ENCODE results near the gene EML1.

The EML1 gene

DNA sequence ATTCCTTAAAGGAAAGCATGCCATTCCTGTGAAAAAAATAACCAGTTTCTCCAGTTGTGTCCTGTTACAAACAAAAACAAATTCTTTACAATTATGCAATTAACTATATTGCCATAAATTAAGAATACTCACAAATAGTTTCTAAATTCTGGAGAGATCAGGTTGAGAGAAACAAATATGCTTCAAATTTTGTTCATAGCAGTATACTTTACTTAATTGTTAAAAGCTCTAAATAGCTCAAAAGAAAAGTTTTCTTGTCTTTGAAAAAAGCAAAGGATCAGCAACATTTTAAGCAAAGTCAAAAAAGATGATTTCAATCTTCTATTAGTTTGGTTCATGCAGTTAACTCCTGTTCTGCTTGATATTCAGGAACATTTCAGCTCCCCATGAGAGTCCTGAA, 109.7 kb downstream of the EML1 start:
- Histone ChIP-seq H3K36me3 (ENCODE audit: insufficient read depth, low read length) (peaks cover 59% of the 10 kb centered on the region), H3K9me3 (ENCODE audit: low read depth, low read length) (0 out of 2 replicates have a peak, but pooled peaks cover 9% of the 10 kb centered on the region), H3K4me3 (no peak overlapping the region), H3K27ac (no peak overlapping the region), H3K9ac (ENCODE audit: insufficient read length) (no peak overlapping the region)
- no peak for TF ChIP-seq FOXP2 (optimal IDR thresholded peaks at IDR 0.05; ENCODE audit: control extremely low read depth, extremely low read length, insufficient read depth)
- TF ChIP-seq EZH2 (IDR thresholded peaks at IDR 0.05), result no peak
- TF ChIP-seq POLR2AphosphoS5 (IDR thresholded peaks at IDR 0.05; ENCODE audit: borderline replicate concordance, low read depth, low read length), result no peak
- DNase-seq (ENCODE audit: low read depth, low spot score), result no peak

DNA sequence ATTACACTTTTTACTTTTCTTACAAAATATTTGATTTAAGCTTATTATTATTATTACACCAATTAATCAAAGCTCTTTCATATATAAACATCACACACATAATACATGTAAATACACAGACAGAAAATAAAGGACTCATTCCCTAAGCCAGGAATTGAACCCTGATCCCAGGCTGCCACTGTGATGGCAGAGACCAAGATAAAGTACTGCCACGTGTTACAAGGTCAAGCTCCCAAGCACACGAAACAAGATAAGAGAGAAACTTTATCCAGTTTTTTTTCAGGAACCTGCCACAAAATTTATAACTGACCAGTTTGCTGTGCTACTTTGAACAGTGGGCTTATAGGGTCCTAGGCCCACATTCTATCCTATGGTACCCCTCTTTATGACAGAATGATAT, 111.3 kb downstream of the EML1 start:
- H3K4me3 ChIP-seq, result no peak overlapping the region
- H3K36me3 ChIP-seq (ENCODE audit: insufficient read depth, low read length), result peaks cover 69% of the 10 kb centered on the region
- 0 out of 2 replicates have a peak, but pooled peaks cover 9% of the 10 kb centered on the region for H3K9me3 ChIP-seq (ENCODE audit: low read depth, low read length)
- no peak overlapping the region for H3K27ac ChIP-seq
- no peak overlapping the region for H3K9ac ChIP-seq (ENCODE audit: insufficient read length)
- TF ChIP-seq EZH2 (IDR thresholded peaks at IDR 0.05) (no peak), FOXP2 (optimal IDR thresholded peaks at IDR 0.05; ENCODE audit: control extremely low read depth, extremely low read length, insufficient read depth) (no peak), POLR2AphosphoS5 (IDR thresholded peaks at IDR 0.05; ENCODE audit: borderline replicate concordance, low read depth, low read length) (no peak)
- DNase-seq (ENCODE audit: low read depth, low spot score), result no peak

DNA sequence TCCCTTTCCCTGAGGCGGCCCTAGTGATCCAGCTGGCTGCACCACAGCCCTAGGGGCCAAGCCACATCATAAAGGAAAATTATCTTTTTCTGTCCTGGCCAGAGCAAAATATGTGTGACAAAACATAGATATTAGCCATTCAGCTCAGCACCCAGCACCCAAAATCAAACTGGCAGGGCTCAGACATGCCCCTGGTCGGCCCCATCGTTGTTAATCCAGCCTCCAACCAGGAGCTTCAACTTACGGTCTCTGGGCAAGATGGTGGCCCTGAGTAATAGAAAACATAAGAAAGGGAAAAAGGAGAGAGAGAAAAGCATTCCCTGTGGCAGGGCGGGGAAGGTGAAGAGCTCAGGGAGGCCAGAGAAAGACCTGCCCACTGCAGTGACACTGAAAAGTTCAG, 111.9 kb downstream of the EML1 start:
- H3K27ac ChIP-seq, result no peak overlapping the region
- DNase-seq (ENCODE audit: low read depth, low spot score), result no peak

DNA sequence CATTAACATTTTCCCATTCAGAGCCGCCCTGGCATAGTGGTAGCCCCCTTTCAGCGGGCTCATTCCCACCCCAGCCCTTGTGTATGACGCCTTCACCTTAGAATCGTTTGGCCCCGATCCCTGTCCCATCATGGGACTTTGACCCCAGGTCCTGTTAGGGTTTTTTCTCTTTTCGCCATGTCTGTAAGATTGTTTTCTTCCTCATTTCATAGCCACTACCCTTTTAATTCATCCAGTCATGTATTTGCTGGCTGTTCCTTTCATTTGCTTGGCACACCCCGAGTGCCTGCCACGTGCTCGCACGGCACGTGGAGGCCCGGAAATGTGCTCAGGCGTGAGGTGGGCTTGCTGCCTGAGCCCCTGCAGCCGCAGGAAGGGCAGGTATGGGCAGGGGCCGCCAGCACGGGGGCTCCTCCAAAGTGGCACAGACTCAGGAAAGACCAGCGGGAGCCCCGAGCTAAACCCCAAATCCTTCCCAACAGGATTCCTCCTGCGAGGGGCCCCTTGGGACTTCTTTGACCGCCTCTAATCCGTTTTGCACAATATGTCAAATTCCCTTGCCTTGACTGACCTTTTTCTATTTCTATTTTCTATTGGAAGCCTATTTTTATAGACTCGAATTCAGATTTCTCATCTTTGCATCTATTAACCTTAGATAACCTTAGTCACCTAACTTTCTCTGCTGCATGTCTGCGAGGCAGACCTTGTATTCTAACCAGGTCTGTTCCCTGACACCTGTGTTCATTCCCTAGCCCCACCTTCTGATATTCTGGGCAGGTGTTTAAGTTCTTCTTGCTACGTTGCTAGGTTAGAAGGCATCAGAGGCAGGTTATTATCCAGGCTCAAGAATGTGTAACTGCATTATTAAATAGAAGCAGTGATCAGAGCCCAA, 114.8 kb downstream of the EML1 start:
- Histone ChIP-seq H3K9ac (ENCODE audit: insufficient read length) (no peak overlapping the region), H3K9me3 (ENCODE audit: low read depth, low read length) (0 out of 2 replicates have a peak, but pooled peaks cover 5% of the 10 kb centered on the region), H3K27ac (no peak overlapping the region), H3K36me3 (ENCODE audit: insufficient read depth, low read length) (peaks cover 65% of the 10 kb centered on the region), H3K4me3 (no peak overlapping the region)
- no peak for DNase-seq (ENCODE audit: low read depth, low spot score)
- no peak for TF ChIP-seq EZH2 (IDR thresholded peaks at IDR 0.05)
- no peak for TF ChIP-seq FOXP2 (optimal IDR thresholded peaks at IDR 0.05; ENCODE audit: control extremely low read depth, extremely low read length, insufficient read depth)
- TF ChIP-seq POLR2AphosphoS5 (IDR thresholded peaks at IDR 0.05; ENCODE audit: borderline replicate concordance, low read depth, low read length), result no peak

More for the DNA sequence above, 111.9 kb downstream of the EML1 start:
- TF ChIP-seq POLR2AphosphoS5 (IDR thresholded peaks at IDR 0.05; ENCODE audit: borderline replicate concordance, low read depth, low read length), result no peak
- TF ChIP-seq FOXP2 (optimal IDR thresholded peaks at IDR 0.05; ENCODE audit: control extremely low read depth, extremely low read length, insufficient read depth), result no peak
- TF ChIP-seq EZH2 (IDR thresholded peaks at IDR 0.05), result no peak
- Histone ChIP-seq H3K36me3 (ENCODE audit: insufficient read depth, low read length) (peaks cover 73% of the 10 kb centered on the region), H3K9me3 (ENCODE audit: low read depth, low read length) (0 out of 2 replicates have a peak, but pooled peaks cover 9% of the 10 kb centered on the region), H3K9ac (ENCODE audit: insufficient read length) (no peak overlapping the region), H3K4me3 (no peak overlapping the region)

- no peak for DNase-seq (ENCODE audit: low read depth, low spot score)
- Histone ChIP-seq H3K4me3 (no peak overlapping the region), H3K9me3 (ENCODE audit: low read depth, low read length) (no peaks in the 10 kb centered on the region), H3K9ac (ENCODE audit: insufficient read length) (no peak overlapping the region), H3K36me3 (ENCODE audit: insufficient read depth, low read length) (peaks cover 60% of the 10 kb centered on the region), H3K27ac (no peak overlapping the region)
- TF ChIP-seq EZH2 (IDR thresholded peaks at IDR 0.05) (no peak), FOXP2 (optimal IDR thresholded peaks at IDR 0.05; ENCODE audit: control extremely low read depth, extremely low read length, insufficient read depth) (no peak), POLR2AphosphoS5 (IDR thresholded peaks at IDR 0.05; ENCODE audit: borderline replicate concordance, low read depth, low read length) (no peak)
These were observed 115.5 kb downstream of the EML1 start for GRCh38 chr14:99908653-99909250.

DNA sequence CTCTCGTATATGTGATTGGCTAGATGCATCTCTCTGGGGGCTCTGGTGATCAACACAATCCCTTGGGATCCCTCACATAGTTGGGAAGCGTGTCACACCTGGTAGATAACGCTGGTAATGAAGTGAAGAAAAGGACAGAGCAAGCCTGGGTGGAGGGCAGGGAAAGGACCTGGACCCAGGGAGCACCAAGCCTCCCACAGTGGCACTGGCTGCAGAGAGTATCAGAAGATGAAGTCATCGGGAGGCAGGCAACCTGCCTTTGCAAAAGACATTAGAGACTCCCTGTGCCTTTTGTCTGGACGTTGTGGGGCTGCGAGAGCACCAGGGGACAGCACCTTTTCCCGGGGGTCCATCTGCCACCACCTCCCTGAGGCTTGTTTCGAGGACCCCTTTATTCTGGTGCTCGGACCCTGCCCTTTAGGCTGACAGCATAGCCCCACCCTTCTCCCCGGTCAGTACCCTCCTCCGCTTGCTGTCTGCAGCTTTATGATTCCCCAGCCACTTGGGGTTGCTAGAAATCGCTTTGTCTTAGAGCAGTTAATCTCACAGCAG, 116.4 kb downstream of the EML1 start:
- Histone ChIP-seq H3K4me3 (no peak overlapping the region), H3K27ac (no peak overlapping the region), H3K36me3 (ENCODE audit: insufficient read depth, low read length) (peaks cover 58% of the 10 kb centered on the region), H3K9me3 (ENCODE audit: low read depth, low read length) (no peaks in the 10 kb centered on the region), H3K9ac (ENCODE audit: insufficient read length) (no peak overlapping the region)
- TF ChIP-seq POLR2AphosphoS5 (IDR thresholded peaks at IDR 0.05; ENCODE audit: borderline replicate concordance, low read depth, low read length) (no peak), EZH2 (IDR thresholded peaks at IDR 0.05) (no peak), FOXP2 (optimal IDR thresholded peaks at IDR 0.05; ENCODE audit: control extremely low read depth, extremely low read length, insufficient read depth) (no peak)
- no peak for DNase-seq (ENCODE audit: low read depth, low spot score)

DNA sequence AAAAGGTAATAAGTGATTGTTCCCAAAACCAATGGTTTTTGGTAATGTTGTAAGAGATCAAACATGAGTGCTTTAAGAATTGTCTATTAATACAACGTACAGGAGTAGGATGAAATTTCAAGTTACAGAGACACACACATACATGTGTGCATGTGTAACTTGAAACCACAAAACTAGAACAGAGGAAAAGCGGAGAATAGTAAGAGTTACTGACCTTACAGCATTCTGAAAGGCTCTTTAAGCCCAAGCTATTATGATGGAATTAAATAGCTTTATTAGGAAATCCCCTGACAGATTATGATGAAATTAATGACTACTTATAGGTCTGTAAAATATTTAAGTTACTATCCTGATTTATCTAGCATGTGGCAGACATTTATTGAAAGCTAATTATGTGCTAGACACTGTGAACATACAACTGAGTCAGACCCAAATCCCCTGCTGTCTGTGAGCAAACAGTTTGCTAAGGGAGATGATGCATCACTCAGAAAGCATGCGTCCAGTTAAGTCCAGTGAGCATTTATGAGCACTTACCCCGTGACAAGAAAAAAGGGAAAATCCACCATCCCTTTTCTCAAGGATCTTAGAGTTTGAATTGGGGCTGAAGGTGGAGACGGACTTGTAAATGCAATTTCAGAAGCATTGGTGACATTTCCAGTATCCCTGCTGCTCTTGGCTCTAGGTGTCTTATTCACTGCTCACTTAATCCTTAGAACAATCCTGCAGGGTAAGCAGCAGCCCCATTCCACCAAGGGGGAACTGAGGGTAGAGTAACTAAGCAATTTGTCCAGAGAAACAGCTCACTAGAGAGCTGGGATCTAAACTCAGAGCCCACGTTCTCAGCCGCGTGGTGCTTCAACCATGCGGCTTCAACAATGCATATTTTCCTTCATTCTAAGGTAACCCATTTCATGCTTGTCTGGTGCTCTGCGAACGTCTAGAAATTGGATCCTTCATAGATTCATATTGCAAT, 117.4 kb downstream of the EML1 start:
- H3K9me3 ChIP-seq (ENCODE audit: low read depth, low read length), result no peaks in the 10 kb centered on the region
- H3K9ac ChIP-seq (ENCODE audit: insufficient read length), result no peak overlapping the region
- H3K36me3 ChIP-seq (ENCODE audit: insufficient read depth, low read length), result peaks cover 54% of the 10 kb centered on the region
- no peak overlapping the region; the same call in 1 of the 2 replicates for H3K27ac ChIP-seq
- TF ChIP-seq EZH2 (IDR thresholded peaks at IDR 0.05), result no peak
- no peak for TF ChIP-seq FOXP2 (optimal IDR thresholded peaks at IDR 0.05; ENCODE audit: control extremely low read depth, extremely low read length, insufficient read depth)
- TF ChIP-seq POLR2AphosphoS5 (IDR thresholded peaks at IDR 0.05; ENCODE audit: borderline replicate concordance, low read depth, low read length), result no peak
- H3K4me3 ChIP-seq, result no peak overlapping the region
- DNase-seq (ENCODE audit: low read depth, low spot score), result no peak

Measured in SK-N-MC (cell line).